Coronary artery (tissue), 2 donors: ENCODE results near the gene VPS16.

Source experiments
- DNase-seq: peaks from one replicate; pipeline ENCODE4 v3.0.0-alpha.2; 2017; ENCODE audit warnings: low spot score
- H3K27ac ChIP-seq, 2 donors: fragments of 200-600 bp; sonication (generic); one replicate each; pipeline ENCODE4 v1.5.1; 2016 to 2019
- H3K4me3 ChIP-seq: fragments of 200-600 bp; sonication (generic); 2 replicates; pipeline ENCODE4 v1.5.1; 2016; ENCODE audit warnings: mild to moderate bottlenecking, moderate library complexity
- CTCF ChIP-seq: fragments of 200-600 bp; sonication (generic); IDR thresholded peaks from one replicate; pipeline ENCODE4 v1.5.1; 2019; ENCODE audit warnings: antibody characterized with exemption

The VPS16 gene

DNA sequence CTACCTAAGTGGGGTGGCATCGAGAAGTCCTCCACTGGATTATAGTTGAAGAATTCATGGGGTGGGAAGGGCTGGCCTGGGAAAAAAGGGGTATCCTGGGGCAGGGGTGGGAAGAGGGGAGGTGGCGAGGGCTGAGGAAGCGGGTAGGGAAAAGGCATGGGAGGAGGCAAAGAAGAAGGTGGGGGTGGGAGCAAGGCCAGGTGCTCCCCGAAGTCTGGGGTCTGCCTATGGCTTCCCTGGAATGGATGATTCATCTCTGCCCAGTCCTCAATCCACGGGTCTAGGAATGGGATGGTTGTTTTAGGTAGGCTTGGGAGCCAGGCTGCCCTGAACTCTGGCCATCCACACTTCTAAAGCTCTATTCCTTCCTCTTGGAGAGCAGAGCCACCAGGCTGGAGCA is 4.5 kb upstream of the VPS16 start:
- TF ChIP-seq CTCF: no peak
- DNase-seq: no peak
- Histone ChIP-seq H3K4me3 (no peak overlapping the region), H3K27ac (no peak overlapping the region)

GRCh38 chr20:2837221-2837960 is 3.2 kb upstream of the VPS16 start:
- DNase-seq: peak; percentile 54
- H3K4me3 ChIP-seq: no peak overlapping the region
- no peak for TF ChIP-seq CTCF
- H3K27ac ChIP-seq: no peak overlapping the region

DNA sequence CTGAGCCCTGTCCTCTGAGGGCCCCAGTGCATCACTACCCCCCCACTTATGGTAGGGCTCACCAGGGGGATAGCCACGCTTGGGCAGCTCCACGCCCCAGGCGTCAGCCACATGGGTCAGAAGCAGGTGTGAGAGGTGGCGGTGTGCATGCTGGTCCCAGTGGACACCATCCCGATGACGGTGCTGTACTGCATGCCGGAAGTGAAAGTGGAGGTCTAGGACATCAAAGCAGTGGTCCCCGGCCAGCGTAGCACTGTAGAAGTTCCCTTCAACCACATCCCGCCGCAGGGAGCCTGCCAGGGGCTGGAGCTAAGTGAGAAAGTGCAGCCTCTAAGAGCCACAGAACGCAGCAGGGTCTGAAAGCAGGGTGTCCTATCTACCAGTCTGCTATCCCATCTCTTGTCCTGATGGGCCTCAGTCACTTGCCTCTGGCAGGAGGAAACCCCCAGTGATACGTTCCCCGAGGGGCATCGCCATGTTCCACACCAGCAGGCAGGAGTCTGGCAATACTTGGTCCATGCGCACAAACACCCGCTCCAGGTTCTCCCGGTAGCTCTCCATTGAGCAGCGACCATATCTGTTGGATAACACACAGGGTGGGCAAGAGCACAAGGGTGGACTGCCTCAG is 2.3 kb upstream of the VPS16 start:
- Histone ChIP-seq H3K27ac (no peak overlapping the region), H3K4me3 (no peak overlapping the region)
- TF ChIP-seq CTCF: no peak
- peak; percentile 66 for DNase-seq

GRCh38 chr20:2838847-2839671 is 1.5 kb upstream of the VPS16 start:
- no peak for TF ChIP-seq CTCF
- H3K4me3 ChIP-seq: peak overlapping the region; percentile 84
- no peak overlapping the region for H3K27ac ChIP-seq
- DNase-seq: peak; percentile 65

DNA sequence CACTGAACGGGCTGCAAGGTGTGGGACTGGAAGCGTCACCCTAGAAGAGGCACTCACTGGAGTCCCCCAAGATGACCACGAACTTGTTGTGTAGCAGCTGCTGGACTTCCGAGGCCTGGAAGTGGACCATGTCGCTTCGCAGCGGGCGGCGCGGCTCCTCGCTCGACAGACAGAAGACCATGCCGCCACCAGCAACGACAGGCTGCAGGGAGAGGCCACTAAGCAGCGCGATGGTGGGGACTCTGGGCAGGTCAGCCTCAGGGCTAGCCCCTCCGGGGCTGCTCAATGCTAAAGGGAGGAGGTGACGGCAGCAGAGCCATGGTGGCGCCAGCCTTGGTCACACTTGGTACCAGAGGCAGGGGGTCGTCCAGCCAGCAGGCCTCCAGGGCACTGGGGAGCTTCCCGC is 810 bp upstream of the VPS16 start:
- DNase-seq: no peak
- H3K4me3 ChIP-seq: peak overlapping the region; percentile 84
- TF ChIP-seq CTCF: no peak
- peak overlapping the region in 1 of 2 donors; percentile 87 for H3K27ac ChIP-seq

DNA sequence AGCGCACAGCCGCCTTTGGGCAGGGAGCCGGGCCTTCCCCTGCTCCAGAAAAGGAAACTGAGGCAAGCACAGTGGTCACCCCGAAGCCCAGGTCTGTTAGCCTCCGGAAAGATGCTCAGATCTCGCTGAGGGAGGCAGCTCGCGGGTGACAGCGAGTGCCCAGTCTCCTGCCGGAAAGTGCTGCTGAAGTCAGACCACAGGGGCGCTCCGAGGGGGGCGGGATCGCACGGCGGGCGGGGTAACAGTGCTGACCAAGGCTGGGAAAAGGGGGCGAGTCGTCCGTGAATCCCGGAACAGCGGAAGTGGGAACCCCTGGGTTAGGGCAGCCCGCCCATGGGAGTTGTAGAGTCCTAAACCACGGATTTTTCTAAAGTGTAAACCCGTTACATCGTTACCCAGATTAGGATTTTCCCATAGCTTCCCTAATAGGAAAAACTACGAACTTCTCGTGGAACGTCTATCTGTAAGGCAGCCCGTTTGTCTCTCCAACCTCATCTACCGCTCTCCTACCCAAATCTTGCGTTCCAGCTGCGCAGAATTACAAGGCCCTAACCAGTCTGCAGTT is 504 bp downstream of the VPS16 start:
- DNase-seq: peak; percentile 88
- Histone ChIP-seq H3K27ac (peak overlapping the region; percentile 83 to 87), H3K4me3 (peak overlapping the region; percentile 84)
- no peak for TF ChIP-seq CTCF
